Neutrophil (primary cell): ENCODE measurements around the gene DUSP7.

Source experiments
- H3K27ac ChIP-seq: fragments of 200-600 bp; sonication (generic); 2 replicates; pipeline ENCODE4 v1.5.1; 2016; ENCODE audit warnings: mild to moderate bottlenecking, moderate library complexity
- H3K27me3 ChIP-seq: fragments of 200-600 bp; sonication (generic); 2 replicates; pipeline ENCODE4 v1.6.0; 2016; ENCODE audit warnings: mild to moderate bottlenecking
- H3K36me3 ChIP-seq: fragments of 200-600 bp; sonication (generic); 2 replicates; pipeline ENCODE4 v1.5.1; 2017
- H3K4me1 ChIP-seq, 2 experiments: fragments of 200-600 bp in 1 of 2; sonication (generic) in 1 of 2; 1 replicate in 1 of 2; 2 replicates in 1 of 2; pipeline versions ENCODE4 v1.5.1 to v1.6.1; 2013 to 2016; ENCODE audit warnings: low read depth in 1 of 2, low read length in 1 of 2, mild to moderate bottlenecking in 1 of 2, moderate library complexity in 1 of 2; ENCODE audit not compliant: control insufficient read depth in 1 of 2, insufficient read depth in 1 of 2
- H3K4me3 ChIP-seq, 2 experiments: fragments of 200-600 bp in 1 of 2; sonication (generic) in 1 of 2; 1 replicate in 1 of 2; 2 replicates in 1 of 2; pipeline ENCODE4 v1.5.1; 2013 to 2016; ENCODE audit warnings: low read depth in 1 of 2, low read length in 1 of 2, mild to moderate bottlenecking in 1 of 2, moderate library complexity in 1 of 2
- H3K9me3 ChIP-seq: fragments of 200-600 bp; sonication (generic); 2 replicates; pipeline ENCODE4 v1.5.1; 2016
- TF ChIP-seq, protein P1 (sequence below): fragments of 200-600 bp; sonication (generic); IDR thresholded peaks from 2 replicates; pipeline ENCODE4 v1.5.1; 2016; ENCODE audit warnings: antibody characterized with exemption

DUSP7 gene

DNA sequence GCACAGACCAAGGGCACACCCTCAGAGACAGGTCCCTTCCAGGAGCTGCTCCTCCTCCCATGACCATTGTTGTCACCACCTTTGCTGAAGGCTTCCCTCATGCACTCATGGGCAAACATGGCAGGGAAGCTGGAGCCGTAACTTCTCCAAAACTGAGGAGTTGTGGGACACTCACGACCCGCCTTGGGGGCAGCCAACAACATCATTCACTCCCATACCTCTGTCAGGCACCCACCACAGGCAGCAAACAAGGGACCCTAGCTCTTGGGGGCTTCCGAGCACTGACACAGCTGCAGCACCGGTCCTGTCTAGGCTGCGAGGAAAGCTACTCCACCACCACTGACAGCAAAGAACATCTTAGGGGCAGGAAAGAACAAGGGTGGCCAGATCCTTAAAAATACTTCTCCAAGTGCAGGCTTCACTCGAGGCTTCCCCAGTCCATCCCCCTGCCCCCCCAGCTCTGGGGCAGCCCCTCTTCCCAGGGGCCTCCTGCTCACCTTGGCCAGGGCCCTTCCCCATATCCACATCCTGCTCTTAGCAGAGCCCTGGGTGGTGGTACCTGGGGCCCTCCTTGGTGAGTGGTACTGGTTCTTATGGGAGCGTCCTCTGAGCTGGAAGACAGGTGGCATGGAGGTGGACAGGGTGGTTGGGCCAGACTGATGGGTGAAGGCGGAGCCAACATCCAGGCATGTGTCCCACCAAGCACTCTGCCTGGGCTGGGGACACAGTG lies 28.0 kb upstream of the DUSP7 start:
- TF ChIP-seq, protein P1, sequence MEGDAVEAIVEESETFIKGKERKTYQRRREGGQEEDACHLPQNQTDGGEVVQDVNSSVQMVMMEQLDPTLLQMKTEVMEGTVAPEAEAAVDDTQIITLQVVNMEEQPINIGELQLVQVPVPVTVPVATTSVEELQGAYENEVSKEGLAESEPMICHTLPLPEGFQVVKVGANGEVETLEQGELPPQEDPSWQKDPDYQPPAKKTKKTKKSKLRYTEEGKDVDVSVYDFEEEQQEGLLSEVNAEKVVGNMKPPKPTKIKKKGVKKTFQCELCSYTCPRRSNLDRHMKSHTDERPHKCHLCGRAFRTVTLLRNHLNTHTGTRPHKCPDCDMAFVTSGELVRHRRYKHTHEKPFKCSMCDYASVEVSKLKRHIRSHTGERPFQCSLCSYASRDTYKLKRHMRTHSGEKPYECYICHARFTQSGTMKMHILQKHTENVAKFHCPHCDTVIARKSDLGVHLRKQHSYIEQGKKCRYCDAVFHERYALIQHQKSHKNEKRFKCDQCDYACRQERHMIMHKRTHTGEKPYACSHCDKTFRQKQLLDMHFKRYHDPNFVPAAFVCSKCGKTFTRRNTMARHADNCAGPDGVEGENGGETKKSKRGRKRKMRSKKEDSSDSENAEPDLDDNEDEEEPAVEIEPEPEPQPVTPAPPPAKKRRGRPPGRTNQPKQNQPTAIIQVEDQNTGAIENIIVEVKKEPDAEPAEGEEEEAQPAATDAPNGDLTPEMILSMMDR = no peak
- Histone ChIP-seq H3K4me3 (no peak overlapping the region), H3K9me3 (no peaks in the 10 kb centered on the region), H3K27ac (no peak overlapping the region), H3K27me3 (no peaks in the 10 kb centered on the region), H3K36me3 (peaks cover 12% of the 10 kb centered on the region), H3K4me1 (peaks cover 9 to 14% of the 10 kb centered on the region in 2 experiments)

DNA sequence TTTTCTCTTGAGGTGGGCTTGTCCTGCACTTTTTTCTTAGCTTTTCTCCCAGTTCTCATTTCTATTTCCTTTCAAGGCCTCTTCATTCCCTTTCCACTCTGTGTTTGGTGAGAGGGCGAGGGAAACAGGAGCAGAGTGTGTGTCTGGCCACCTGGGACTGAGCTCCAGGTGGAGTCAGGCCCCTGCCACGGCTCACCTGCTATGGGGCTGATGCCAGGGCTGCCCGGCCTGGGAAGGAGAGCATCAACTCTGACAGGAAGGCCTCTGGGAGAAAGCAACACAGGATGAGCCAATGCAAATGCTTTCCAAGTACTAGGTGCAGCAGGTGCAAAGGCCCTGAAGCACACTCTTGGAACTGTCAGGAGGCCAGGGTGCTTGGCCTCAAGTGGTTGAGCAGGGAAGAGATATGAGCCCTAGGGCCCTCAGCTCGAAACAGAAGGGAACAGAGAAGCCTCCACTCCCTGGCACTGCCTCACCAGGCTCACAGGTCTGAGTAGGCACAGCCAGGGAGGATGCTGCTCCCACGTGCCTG lies 27.3 kb upstream of the DUSP7 start:
- H3K4me1 ChIP-seq = peaks cover 9 to 14% of the 10 kb centered on the region in 2 experiments
- TF ChIP-seq, protein P1 = no peak

DNA sequence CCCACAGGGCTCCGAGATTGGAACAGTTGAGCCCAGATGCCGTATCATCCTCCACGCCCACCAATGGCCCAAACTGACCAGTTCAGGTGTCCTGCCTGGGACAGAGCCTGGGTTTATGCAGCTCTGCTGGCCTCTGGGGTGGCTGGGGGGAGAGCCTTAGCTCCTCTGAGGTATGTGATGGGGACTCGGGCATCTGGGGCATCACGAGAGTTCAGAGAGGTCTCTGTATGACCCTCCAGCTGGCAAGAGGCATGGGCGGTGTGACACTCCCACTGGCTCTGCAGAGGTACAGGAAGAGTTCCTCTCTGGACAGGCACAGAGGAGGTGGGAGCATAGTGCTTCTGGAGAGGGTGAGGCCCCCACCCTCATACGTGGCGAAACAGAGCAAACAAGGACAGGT lies 26.6 kb upstream of the DUSP7 start:
- Histone ChIP-seq H3K36me3 (peaks cover 12% of the 10 kb centered on the region), H3K9me3 (no peaks in the 10 kb centered on the region), H3K27me3 (no peaks in the 10 kb centered on the region), H3K27ac (no peak overlapping the region), H3K4me3 (no peak overlapping the region), H3K4me1 (peaks cover 9% of the 10 kb centered on the region in 2 experiments)
- TF ChIP-seq, protein P1 = no peak

More for the DNA sequence above, 27.3 kb upstream of the DUSP7 start:
- Histone ChIP-seq H3K36me3 (peaks cover 12% of the 10 kb centered on the region), H3K4me3 (no peak overlapping the region), H3K27me3 (no peaks in the 10 kb centered on the region), H3K27ac (no peak overlapping the region), H3K9me3 (no peaks in the 10 kb centered on the region)

DNA sequence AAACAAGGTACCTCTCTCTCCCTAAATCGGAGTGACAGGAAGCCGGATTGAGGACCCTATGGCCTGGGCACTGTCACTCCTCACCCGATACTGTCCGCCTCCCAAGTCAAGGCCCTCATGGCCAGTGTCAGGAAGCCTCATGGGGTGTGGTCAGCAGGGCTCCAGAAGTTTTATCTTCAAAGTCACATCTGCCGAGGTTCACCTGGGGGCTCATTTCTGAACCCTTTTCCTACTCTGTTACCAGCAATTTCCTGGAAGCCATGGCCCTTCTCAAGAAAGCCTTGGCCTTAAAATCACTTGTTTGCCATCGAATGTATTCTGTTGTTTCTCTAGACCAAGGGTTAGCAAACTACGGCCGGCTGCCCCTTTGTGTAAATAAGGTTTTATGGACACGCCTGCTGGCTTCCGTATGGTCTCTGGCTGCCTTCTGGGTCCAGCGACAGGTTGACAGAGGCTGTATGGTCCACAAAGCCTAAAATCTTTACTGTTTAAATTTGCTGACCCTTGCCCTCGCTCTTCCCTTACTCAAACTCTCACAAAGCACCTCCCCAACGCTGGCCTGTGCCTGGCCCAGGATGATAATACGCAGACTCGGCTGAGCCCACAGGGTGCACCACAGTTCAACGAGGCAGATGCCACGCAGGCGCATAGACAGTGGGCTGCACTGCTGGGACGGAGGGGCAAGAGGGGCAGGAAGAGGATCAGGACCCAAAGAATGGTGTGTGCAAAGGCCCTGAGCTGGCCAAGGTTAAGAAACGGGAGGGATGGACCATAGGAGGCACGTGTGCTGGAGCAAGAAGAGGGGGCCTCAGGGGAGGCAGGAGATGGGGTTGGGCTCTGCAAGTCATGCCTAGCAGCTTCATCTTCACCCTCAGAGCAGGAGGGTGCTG lies 24.7 kb upstream of the DUSP7 start:
- Histone ChIP-seq H3K27me3 (no peaks in the 10 kb centered on the region), H3K9me3 (no peaks in the 10 kb centered on the region), H3K4me1 (no peaks in the 10 kb centered on the region), H3K27ac (no peak overlapping the region), H3K36me3 (peaks cover 12% of the 10 kb centered on the region), H3K4me3 (no peak overlapping the region)
- TF ChIP-seq, protein P1 = no peak

DNA sequence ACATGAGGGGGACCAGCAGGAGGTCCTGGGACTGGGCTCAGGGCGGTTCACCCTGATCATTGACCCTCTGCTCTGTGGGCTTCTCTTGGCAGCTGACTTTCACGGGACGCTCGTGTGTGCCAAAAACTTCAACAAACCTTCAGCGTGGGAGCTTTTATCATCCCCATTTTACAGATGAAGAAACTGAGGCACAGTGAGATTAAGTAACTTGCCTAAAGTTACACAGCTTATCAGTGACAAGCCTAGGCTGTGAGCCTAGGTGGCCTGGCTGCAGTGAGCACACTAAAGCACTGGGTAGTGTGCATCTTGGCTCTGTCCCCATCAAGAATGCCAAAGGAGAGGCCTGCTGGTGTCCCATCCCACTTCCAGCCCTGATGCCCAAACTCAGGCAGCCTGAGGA lies 23.6 kb upstream of the DUSP7 start:
- no peaks in the 10 kb centered on the region for H3K9me3 ChIP-seq
- peaks cover 10% of the 10 kb centered on the region for H3K36me3 ChIP-seq
- H3K4me1 ChIP-seq = no peaks in the 10 kb centered on the region
- no peaks in the 10 kb centered on the region for H3K27me3 ChIP-seq
- TF ChIP-seq, protein P1 = no peak
- no peak overlapping the region for H3K4me3 ChIP-seq
- H3K27ac ChIP-seq = no peak overlapping the region
